H1 (cell line): Measurements from ENCODE around the gene BPI. TPM values are rescaled to one million over a fixed set of nuclear protein-coding genes. Genes with fewer than 3 reads are reported as not detected.

Source experiments
- CTCF ChIA-PET: fragments of 300-600 bp; sonication (Branson Sonifier 250); formaldehyde crosslinking; loops from one replicate; lab custom pipeline; 2021; ENCODE audit not compliant: partially characterized antibody; lab: Charles Lee
- POLR2A ChIA-PET: fragments of 300-600 bp; sonication (Branson Sonifier 250); formaldehyde crosslinking; loops from one replicate; lab custom pipeline; 2021; ENCODE audit warnings: inconsistent platforms; ENCODE audit not compliant: partially characterized antibody; lab: Charles Lee
- DNase-seq, 2 experiments: peaks; one replicate each; pipeline versions ENCODE4 v3.0.0 to v3.0.0-alpha.2; 2010 to 2022; ENCODE audit warnings: low spot score in 2 of 2, low read depth in 1 of 2, mixed read lengths in 1 of 2
- FAIRE-seq: peaks from 2 replicates; lab custom pipeline; 2011; peaks lifted over from hg19 to GRCh38; lab: Jason Lieb, UNC
- H2AFZ ChIP-seq: 2 replicates; pipeline ENCODE4 v1.8.1; 2012; ENCODE audit warnings: low read length, inconsistent platforms
- H2AK5ac ChIP-seq: 2 replicates; pipeline ENCODE4 v1.6.1; 2013; ENCODE audit warnings: low read depth, low read length
- H2BK120ac ChIP-seq: replicated peaks from 2 replicates; pipeline ENCODE3; 2013; ENCODE audit warnings: low read depth, low read length, inconsistent platforms
- H2BK12ac ChIP-seq: 2 replicates; pipeline ENCODE4 v1.6.1; 2013; ENCODE audit warnings: low read depth, low read length
- H2BK15ac ChIP-seq: 2 replicates; pipeline ENCODE4 v1.6.1; 2013; ENCODE audit warnings: low read length
- H2BK20ac ChIP-seq: 2 replicates; pipeline ENCODE4 v1.6.1; 2013; ENCODE audit warnings: low read length
- H2BK5ac ChIP-seq: 2 replicates; pipeline ENCODE4 v1.6.1; 2013; ENCODE audit warnings: low read depth, low read length
- H3K14ac ChIP-seq: 2 replicates; pipeline ENCODE4 v1.6.1; 2013; ENCODE audit warnings: inconsistent platforms; ENCODE audit not compliant: insufficient read length
- H3K18ac ChIP-seq: 2 replicates; pipeline ENCODE4 v1.6.1; 2013; ENCODE audit warnings: low read length; ENCODE audit errors: extremely low read depth
- H3K23ac ChIP-seq: 2 replicates; pipeline ENCODE4 v1.6.1; 2013; ENCODE audit warnings: inconsistent platforms; ENCODE audit not compliant: insufficient read length
- H3K23me2 ChIP-seq: 2 replicates; pipeline ENCODE4 v1.6.1; 2013; ENCODE audit warnings: low read depth, low read length
- H3K27ac ChIP-seq: 2 replicates; pipeline ENCODE4 v1.6.1; 2011; ENCODE audit warnings: low read depth, low read length, inconsistent platforms
- H3K27me3 ChIP-seq, 4 experiments: replicated peaks in 1 of 4; 1 replicate in 1 of 4; 2 replicates in 3 of 4; pipeline versions ENCODE4 v1.6.1 to v1.8.1; 2011 to 2013; ENCODE audit warnings: low read length in 3 of 4, mild to moderate bottlenecking in 3 of 4, inconsistent platforms in 2 of 4, mixed read lengths in 2 of 4, moderate library complexity in 1 of 4; ENCODE audit not compliant: control insufficient read depth in 3 of 4, insufficient read depth in 3 of 4; ENCODE audit errors: extremely low read depth in 1 of 4
- H3K36me3 ChIP-seq, 4 experiments: 2 replicates each; pipeline versions ENCODE4 v1.6.1 to v1.8.1; 2011 to 2013; ENCODE audit warnings: mild to moderate bottlenecking in 4 of 4, low read length in 3 of 4, moderate library complexity in 2 of 4, control low read depth in 1 of 4, inconsistent platforms in 1 of 4; ENCODE audit not compliant: insufficient read depth in 4 of 4, control insufficient read depth in 2 of 4
- H3K4ac ChIP-seq: replicated peaks from 2 replicates; pipeline ENCODE3; 2013; ENCODE audit warnings: low read length, low read depth, mixed read lengths, inconsistent platforms; ENCODE audit not compliant: insufficient read length
- H3K4me1 ChIP-seq, 4 experiments: replicated peaks in 1 of 4; 1 replicate in 1 of 4; 2 replicates in 3 of 4; pipeline versions ENCODE4 v1.6.1 to v1.8.1; 2011 to 2013; ENCODE audit warnings: low read length in 3 of 4, inconsistent platforms in 2 of 4, mixed read lengths in 1 of 4; ENCODE audit not compliant: insufficient read depth in 4 of 4, control insufficient read depth in 3 of 4
- H3K4me2 ChIP-seq, 2 experiments: 2 replicates each; pipeline versions ENCODE4 v1.6.1 to v1.8.1; 2011 to 2013; ENCODE audit warnings: low read depth in 2 of 2, low read length in 2 of 2, control low read depth in 1 of 2, inconsistent platforms in 1 of 2, mild to moderate bottlenecking in 1 of 2; ENCODE audit not compliant: insufficient read depth in 1 of 2
- H3K4me3 ChIP-seq, 4 experiments: fragments of 200-600, 300-600 bp in 1 of 4; sonication (generic), shearing (Covaris generic), sonication (Bioruptor Twin) in 1 of 4; 2 replicates each; pipeline versions ENCODE4 v1.5.1 to v1.8.1; 2011 to 2016; ENCODE audit warnings: low read length in 4 of 4, low read depth in 3 of 4, control low read depth in 2 of 4, inconsistent platforms in 2 of 4, mild to moderate bottlenecking in 2 of 4, mixed read lengths in 1 of 4, moderate library complexity in 1 of 4; ENCODE audit not compliant: insufficient read depth in 2 of 4; ENCODE audit errors: extremely low read depth in 1 of 4
- H3K56ac ChIP-seq: replicated peaks from 2 replicates; pipeline ENCODE3; 2013; ENCODE audit warnings: low read depth, mild to moderate bottlenecking, mixed read lengths, low read length, inconsistent platforms; ENCODE audit not compliant: insufficient read length
- H3K79me1 ChIP-seq: 2 replicates; pipeline ENCODE4 v1.6.1; 2013; ENCODE audit warnings: low read depth, low read length, control low read depth
- H3K79me2 ChIP-seq, 2 experiments: 2 replicates each; pipeline versions ENCODE4 v1.6.1 to v1.8.1; 2012 to 2013; ENCODE audit warnings: low read length in 2 of 2, mild to moderate bottlenecking in 2 of 2, inconsistent platforms in 1 of 2; ENCODE audit not compliant: insufficient read depth in 2 of 2, control insufficient read depth in 1 of 2
- H3K9ac ChIP-seq, 4 experiments: replicated peaks in 1 of 4; 1 replicate in 1 of 4; 2 replicates in 3 of 4; pipeline versions ENCODE4 v1.6.1 to v1.8.1; 2011 to 2013; ENCODE audit warnings: low read depth in 3 of 4, low read length in 3 of 4, control low read depth in 2 of 4, mild to moderate bottlenecking in 2 of 4, moderate library complexity in 2 of 4, inconsistent platforms in 1 of 4; ENCODE audit errors: extremely low read depth in 1 of 4
- H3K9me3 ChIP-seq, 2 experiments: 2 replicates each; pipeline versions ENCODE4 v1.6.1 to v1.8.1; 2012 to 2013; ENCODE audit warnings: mild to moderate bottlenecking in 2 of 2, moderate library complexity in 2 of 2, control low read depth in 1 of 2, inconsistent platforms in 1 of 2, low read depth in 1 of 2, low read length in 1 of 2, mixed read lengths in 1 of 2; ENCODE audit not compliant: insufficient read depth in 2 of 2
- H4K20me1 ChIP-seq, 2 experiments: replicated peaks in 1 of 2; 2 replicates each; pipeline versions ENCODE3 to v1.8.1; 2011 to 2013; ENCODE audit warnings: inconsistent platforms in 2 of 2, low read length in 2 of 2, mild to moderate bottlenecking in 1 of 2; ENCODE audit not compliant: insufficient read depth in 2 of 2, control insufficient read depth in 1 of 2
- H4K5ac ChIP-seq: 2 replicates; pipeline ENCODE4 v1.6.1; 2013; ENCODE audit warnings: low read length, low read depth, mixed read lengths, inconsistent platforms; ENCODE audit not compliant: insufficient read length
- H4K8ac ChIP-seq: 2 replicates; pipeline ENCODE4 v1.8.0; 2013; ENCODE audit warnings: mild to moderate bottlenecking, moderate library complexity, low read length, inconsistent platforms; ENCODE audit not compliant: insufficient read depth; ENCODE audit errors: extremely low read depth
- H4K91ac ChIP-seq: replicated peaks from 2 replicates; pipeline ENCODE3; 2013; ENCODE audit warnings: low read length, mixed read lengths, inconsistent platforms; ENCODE audit not compliant: insufficient read length
- BACH1 ChIP-seq: IDR thresholded peaks from 2 replicates; pipeline ENCODE4 v1.6.1; 2012; ENCODE audit warnings: low read length, improper control_type of control experiment
- CHD1 ChIP-seq: IDR thresholded peaks from 2 replicates; pipeline ENCODE4 v1.6.1; 2012; ENCODE audit warnings: low read depth, low read length, improper control_type of control experiment
- EZH2 ChIP-seq: fragments of 200-600 bp; sonication (generic); IDR thresholded peaks from 2 replicates; pipeline ENCODE4 v1.7.1; 2012; ENCODE audit warnings: low read depth, mild to moderate bottlenecking, moderate library complexity, low read length, inconsistent platforms; ENCODE audit not compliant: severe bottlenecking
- FOSL1 ChIP-seq: IDR thresholded peaks from 2 replicates; pipeline ENCODE4 v1.6.1; 2011; ENCODE audit warnings: mild to moderate bottlenecking, low read depth, low read length, moderate library complexity; ENCODE audit not compliant: insufficient read depth
- GABPA ChIP-seq: IDR thresholded peaks from 2 replicates; pipeline ENCODE4 v1.6.1; 2011; ENCODE audit warnings: mild to moderate bottlenecking, low read length, moderate library complexity, borderline replicate concordance; ENCODE audit not compliant: insufficient read depth
- GTF2F1 ChIP-seq: IDR thresholded peaks from 2 replicates; pipeline ENCODE4 v1.6.1; 2012; ENCODE audit warnings: low read depth, low read length, improper control_type of control experiment, borderline replicate concordance
- JUND ChIP-seq: IDR thresholded peaks from 2 replicates; pipeline ENCODE4 v1.6.1; 2011; ENCODE audit warnings: mild to moderate bottlenecking, improper control_type of control experiment, low read length
- KDM4A ChIP-seq: IDR thresholded peaks from one replicate; pipeline ENCODE4 v1.7.1; 2012; ENCODE audit warnings: low read depth, mild to moderate bottlenecking, moderate library complexity, low read length, inconsistent platforms; ENCODE audit not compliant: severe bottlenecking
- POLR2A ChIP-seq, 2 experiments: IDR thresholded peaks; 1 replicate in 1 of 2; 2 replicates in 1 of 2; pipeline ENCODE4 v1.6.1; 2011; ENCODE audit warnings: low read depth in 2 of 2, low read length in 2 of 2, mild to moderate bottlenecking in 2 of 2; ENCODE audit errors: control extremely low read depth in 1 of 2
- RBBP5 ChIP-seq: IDR thresholded peaks from 2 replicates; pipeline ENCODE4 v1.7.1; 2012; ENCODE audit warnings: low read depth, mild to moderate bottlenecking, inconsistent platforms, low read length, moderate library complexity, borderline replicate concordance
- RFX5 ChIP-seq: IDR thresholded peaks from 2 replicates; pipeline ENCODE4 v1.6.1; 2011; ENCODE audit warnings: low read depth, low read length, improper control_type of control experiment, borderline replicate concordance
- RNF2 ChIP-seq: fragments of 200-900, 300-1000 bp; sonication (generic); IDR thresholded peaks from 2 replicates; pipeline ENCODE4 v1.7.1; 2016; ENCODE audit warnings: borderline replicate concordance, low read depth, mild to moderate bottlenecking, antibody characterized with exemption, low read length; ENCODE audit not compliant: poor library complexity, severe bottlenecking; ENCODE audit errors: missing control alignments
- SIX5 ChIP-seq: IDR thresholded peaks from 2 replicates; pipeline ENCODE4 v1.6.1; 2011; ENCODE audit warnings: mild to moderate bottlenecking, low read depth, low read length
- TAF7 ChIP-seq: optimal IDR thresholded peaks from 2 replicates; pipeline ENCODE3; 2011; ENCODE audit warnings: low read depth, mild to moderate bottlenecking, inconsistent platforms, low read length, moderate library complexity, borderline replicate concordance
- WGBS, 2 experiments: shearing (Covaris generic) in 1 of 2; methylation state at CpG; one replicate each; pipeline versions ENCODE4 v1.1.6 to v1.1.7; 2013 to 2015; ENCODE audit warnings: low lambda C conversion rate in 2 of 2, mixed read lengths in 2 of 2, inconsistent platforms in 1 of 2, low coverage in 1 of 2, missing lambda C conversion rate in 1 of 2; ENCODE audit not compliant: insufficient replicate concordance in 2 of 2, insufficient coverage in 1 of 2, insufficient read length in 1 of 2; ENCODE audit errors: extremely low coverage in 1 of 2, missing lambda C conversion rate in 1 of 2; 5-methylcytosine and 5-hydroxymethylcytosine counted together
- polyA plus RNA-seq, 7 experiments: library from polyadenylated mRNA; depleted of rRNA in 3 of 7; stranded (reverse) in 5 of 7; unstranded in 2 of 7; fragments of >200 nt in 5 of 7; fragments of 200-250 nt in 2 of 7; gene quantifications; 1 replicate in 5 of 7; 2 replicates in 1 of 7; 4 replicates in 1 of 7; pipeline versions ENCODE4 v1.2.1 to v1.2.3, GENCODE V29; 2011 to 2013; ENCODE audit warnings: missing spikeins in 2 of 7, mixed read lengths in 2 of 7
- total RNA-seq: library from RNA; stranded (reverse); fragmentation: NEBNext Ultra II Directional; extraction: Animal tissue kit (Norgen Biotek cat#: 25700); gene quantifications from 2 replicates; pipeline ENCODE4 v1.2.1, GENCODE V29; 2021

The BPI gene
- total and polyA plus RNA-seq, 2 of the 8 experiments (the other 6 are each of a cell fraction or from before 2014, with no cell fraction given), result not detected

- no peak overlapping the region for H3K4ac ChIP-seq
- no peak overlapping the region for H3K18ac ChIP-seq
- H3K23me2 ChIP-seq, result no peaks in the 10 kb centered on the region
- no peak overlapping the region for H3K4me2 ChIP-seq
- H3K27me3 ChIP-seq, result no peaks in the 10 kb centered on the region; a peak in 1 of 7 replicates
- no peaks in the 10 kb centered on the region for H3K36me3 ChIP-seq
- ChIA-PET POLR2A (no interaction called here), CTCF (interaction anchor here (0.6 to 0.7 kb wide), 2 partner anchors 53 to 76 kb away, joined by 3 read pairs; no protein-coding TSS in a partner anchor)
- no peaks in the 10 kb centered on the region for H3K79me2 ChIP-seq
- H2BK15ac ChIP-seq, result no peak overlapping the region
- no peaks in the 10 kb centered on the region for H3K79me1 ChIP-seq
- no peaks in the 10 kb centered on the region for H4K20me1 ChIP-seq
- no peak overlapping the region for H3K27ac ChIP-seq
- FAIRE-seq (no peak), DNase-seq (no peak)
- no peak overlapping the region for H3K4me3 ChIP-seq
- no peak overlapping the region for H4K5ac ChIP-seq
- H3K23ac ChIP-seq, result no peak overlapping the region
- H2BK20ac ChIP-seq, result no peak overlapping the region
- no peak overlapping the region for H2BK5ac ChIP-seq
- WGBS, 2 experiments, result 89% methylated on average over 5 of the region's 5 CpGs; no CpG with 5 or more reads in 1 of the 2 experiments
- H3K56ac ChIP-seq, result no peak overlapping the region
- H2BK120ac ChIP-seq, result no peak overlapping the region
- H3K4me1 ChIP-seq, result peaks cover 0 to 4% (median 0%) of the 10 kb centered on the region in 4 experiments; a peak in 2 of 7 replicates
- no peak overlapping the region for H3K14ac ChIP-seq
- H3K9me3 ChIP-seq, result peaks cover 2 to 3% of the 10 kb centered on the region in 2 experiments; a peak in 1 of 4 replicates
- no peak overlapping the region for H4K8ac ChIP-seq
- H2BK12ac ChIP-seq, result no peak overlapping the region
- H2AK5ac ChIP-seq, result no peak overlapping the region
- H2AFZ ChIP-seq, result no peak overlapping the region
- H3K9ac ChIP-seq, result no peak overlapping the region
- no peak overlapping the region for H4K91ac ChIP-seq
- no peak for TF ChIP-seq TAF7
- no peak for TF ChIP-seq BACH1
- TF ChIP-seq JUND, result no peak
- no peak for TF ChIP-seq KDM4A
- TF ChIP-seq SIX5, result no peak
- TF ChIP-seq RNF2, result no peak
- TF ChIP-seq EZH2, result no peak
- TF ChIP-seq POLR2A (IDR thresholded peaks at IDR 0.05; ENCODE audit: control extremely low read depth in 1 of 2, low read depth in 2 of 2, low read length in 2 of 2), result no peak
- no peak for TF ChIP-seq GABPA
- TF ChIP-seq RFX5, result no peak
- no peak for TF ChIP-seq RBBP5
- no peak for TF ChIP-seq FOSL1
- no peak for TF ChIP-seq CHD1
- TF ChIP-seq GTF2F1, result no peak
These were observed 19.0 kb upstream of the BPI start for GRCh38 chr20:38284893-38285444.
